CD14-positive monocyte (primary cell): ENCODE data around the gene COG7. TPM values are rescaled to one million over a fixed set of nuclear protein-coding genes. Genes with fewer than 3 reads are reported as not detected.

ENCODE experiments used
- DNase-seq, 3 donors: peaks; one replicate each; pipeline ENCODE4 v3.0.0-alpha.2; 2011 to 2022
- H2AFZ ChIP-seq: 2 replicates; pipeline ENCODE4 v1.6.0; 2012; ENCODE audit warnings: mild to moderate bottlenecking, low read depth, low read length, inconsistent platforms; ENCODE audit not compliant: insufficient read depth, poor library complexity, severe bottlenecking
- H3K27ac ChIP-seq, 2 donors: 1 replicate in 1 of 2; 2 replicates in 1 of 2; pipeline ENCODE4 v1.5.1; 2012 to 2013; ENCODE audit warnings: low read length in 2 of 2, control low read depth in 1 of 2, inconsistent platforms in 1 of 2, low read depth in 1 of 2, mild to moderate bottlenecking in 1 of 2
- H3K27me3 ChIP-seq, 2 donors: one replicate each; pipeline versions ENCODE4 v1.6.0 to v1.6.1; 2011 to 2013; ENCODE audit warnings: low read length in 2 of 2; ENCODE audit not compliant: control insufficient read depth in 2 of 2, insufficient read depth in 2 of 2
- H3K36me3 ChIP-seq, 2 donors: replicated peaks in 1 of 2; 1 replicate in 1 of 2; 2 replicates in 1 of 2; pipeline versions ENCODE4 v1.5.1 to v1.6.1; 2012 to 2013; ENCODE audit warnings: low read length in 2 of 2, control low read depth in 1 of 2, inconsistent platforms in 1 of 2, mild to moderate bottlenecking in 1 of 2; ENCODE audit not compliant: insufficient read depth in 2 of 2, control insufficient read depth in 1 of 2
- H3K4me1 ChIP-seq, 2 donors: 1 replicate in 1 of 2; 2 replicates in 1 of 2; pipeline versions ENCODE4 v1.5.1 to v1.6.1; 2012 to 2013; ENCODE audit warnings: low read length in 2 of 2, control low read depth in 1 of 2, inconsistent platforms in 1 of 2, mild to moderate bottlenecking in 1 of 2, moderate library complexity in 1 of 2; ENCODE audit not compliant: insufficient read depth in 2 of 2, control insufficient read depth in 1 of 2
- H3K4me2 ChIP-seq: replicated peaks from 2 replicates; pipeline ENCODE3; 2012; ENCODE audit warnings: low read length, moderate library complexity, mild to moderate bottlenecking; ENCODE audit not compliant: poor library complexity, severe bottlenecking; ENCODE audit errors: extremely low read depth
- H3K4me3 ChIP-seq, 3 experiments: fragments of 200-600 bp in 1 of 3; sonication (generic) in 1 of 3; replicated peaks in 1 of 3; 1 replicate in 2 of 3; 2 replicates in 1 of 3; pipeline ENCODE4 v1.5.1; 2011 to 2013; ENCODE audit warnings: low read length in 3 of 3, mild to moderate bottlenecking in 3 of 3, control low read depth in 2 of 3, low read depth in 2 of 3, inconsistent platforms in 1 of 3, moderate library complexity in 1 of 3
- H3K79me2 ChIP-seq: 2 replicates; pipeline ENCODE4 v1.6.0; 2012; ENCODE audit warnings: mild to moderate bottlenecking, control low read depth, inconsistent platforms, low read length, moderate library complexity; ENCODE audit not compliant: insufficient read depth
- H3K9ac ChIP-seq: 2 replicates; pipeline ENCODE4 v1.6.0; 2017; ENCODE audit warnings: low read length, mild to moderate bottlenecking; ENCODE audit not compliant: insufficient read depth, poor library complexity, severe bottlenecking
- H3K9me3 ChIP-seq, 2 donors: replicated peaks in 1 of 2; 1 replicate in 1 of 2; 2 replicates in 1 of 2; pipeline versions ENCODE4 v1.5.1 to v1.6.1; 2012 to 2013; ENCODE audit warnings: low read length in 2 of 2, control low read depth in 1 of 2; ENCODE audit not compliant: control insufficient read depth in 1 of 2, insufficient read depth in 1 of 2
- H4K20me1 ChIP-seq: 2 replicates; pipeline ENCODE4 v1.6.0; 2012; ENCODE audit warnings: mild to moderate bottlenecking, low read length, control low read depth, moderate library complexity; ENCODE audit not compliant: insufficient read depth
- H3K27ac Mint-ChIP-seq, 7 donors: one replicate each; pipeline ENCODE4 v1.8.0; 2020; ENCODE audit warnings: mild to moderate bottlenecking in 7 of 7, mixed read lengths in 7 of 7, moderate library complexity in 6 of 7, inconsistent platforms in 2 of 7
- H3K27me3 Mint-ChIP-seq, 3 donors: one replicate each; pipeline ENCODE4 v1.8.0; 2021 to 2022; ENCODE audit warnings: low read depth in 3 of 3, mild to moderate bottlenecking in 3 of 3, mixed read lengths in 3 of 3, moderate library complexity in 3 of 3, inconsistent platforms in 1 of 3
- H3K36me3 Mint-ChIP-seq, 2 donors: one replicate each; pipeline ENCODE4 v1.8.0; 2020; ENCODE audit warnings: mixed read lengths in 2 of 2, inconsistent platforms in 1 of 2, mild to moderate bottlenecking in 1 of 2
- H3K4me1 Mint-ChIP-seq: one replicate; pipeline ENCODE4 v1.8.0; 2020; ENCODE audit warnings: mild to moderate bottlenecking, mixed read lengths
- H3K4me3 Mint-ChIP-seq, 2 donors: one replicate each; pipeline ENCODE4 v1.8.0; 2020; ENCODE audit warnings: mild to moderate bottlenecking in 2 of 2, mixed read lengths in 2 of 2, moderate library complexity in 1 of 2
- H3K9me3 Mint-ChIP-seq, 7 donors: one replicate each; pipeline ENCODE4 v1.8.0; 2020 to 2022; ENCODE audit warnings: mixed read lengths in 7 of 7, mild to moderate bottlenecking in 6 of 7, moderate library complexity in 6 of 7, inconsistent platforms in 2 of 7
- WGBS: methylation state at CpG from one replicate; pipeline ENCODE4 v1.1.5; 2013; ENCODE audit warnings: missing lambda C conversion rate; ENCODE audit not compliant: insufficient coverage; 5-methylcytosine and 5-hydroxymethylcytosine counted together
- intact Hi-C, 2 donors: fragments of 100-400 bp; cut with micrococcal nuclease; formaldehyde crosslinking; loops; one replicate each; pipeline versions ENCODE4 v1.15.0 to v1.15.1; 2023
- polyA plus RNA-seq, 3 donors: library from polyadenylated mRNA; depleted of rRNA in 1 of 3; unstranded in 2 of 3; stranded (reverse) in 1 of 3; fragments of 300-500 nt in 2 of 3; fragments of >200 nt in 1 of 3; fragmentation: Illumina TruSeq in 2 of 3; gene quantifications; 1 replicate in 2 of 3; 2 replicates in 1 of 3; pipeline ENCODE4 v1.2.3, GENCODE V29; 2012 to 2021
- TF ChIP-seq, protein P1 (sequence below): fragments of 200-600 bp; IDR thresholded peaks from one replicate; pipeline ENCODE4 v1.8.0; 2022; ENCODE audit warnings: antibody characterized with exemption, mild to moderate bottlenecking

COG7 gene
- polyA plus RNA-seq, 3 donors = 6.6 to 28.8 (median 8.0) TPM

DNA sequence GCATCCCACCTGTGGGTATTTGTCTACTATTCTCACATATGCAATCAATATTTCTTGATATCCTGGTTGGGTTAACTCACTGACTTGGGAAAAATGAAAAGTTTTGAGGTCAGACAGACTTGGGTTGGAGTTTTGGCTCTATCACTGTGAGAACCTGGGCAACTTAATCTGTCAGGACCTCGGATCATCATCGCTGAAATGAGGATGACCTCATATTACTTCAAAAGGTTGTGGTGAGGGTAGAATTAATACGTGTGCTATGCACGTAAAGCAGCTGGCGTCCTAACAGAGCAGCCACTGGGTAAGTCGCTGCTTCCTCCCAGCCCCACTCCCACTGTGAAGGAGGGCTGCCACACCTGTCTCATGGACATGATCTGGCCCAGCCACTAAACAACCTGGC, 57.3 kb downstream of the COG7 start:
- H3K9ac ChIP-seq = no peak overlapping the region
- H3K36me3 Mint-ChIP-seq = peaks cover 79 to 90% of the 10 kb centered on the region in 2 donors
- WGBS = 93% methylated on average over 3 of the region's 6 CpGs
- no peaks in the 10 kb centered on the region for H3K4me1 ChIP-seq
- no peak for DNase-seq
- TF ChIP-seq, protein P1, sequence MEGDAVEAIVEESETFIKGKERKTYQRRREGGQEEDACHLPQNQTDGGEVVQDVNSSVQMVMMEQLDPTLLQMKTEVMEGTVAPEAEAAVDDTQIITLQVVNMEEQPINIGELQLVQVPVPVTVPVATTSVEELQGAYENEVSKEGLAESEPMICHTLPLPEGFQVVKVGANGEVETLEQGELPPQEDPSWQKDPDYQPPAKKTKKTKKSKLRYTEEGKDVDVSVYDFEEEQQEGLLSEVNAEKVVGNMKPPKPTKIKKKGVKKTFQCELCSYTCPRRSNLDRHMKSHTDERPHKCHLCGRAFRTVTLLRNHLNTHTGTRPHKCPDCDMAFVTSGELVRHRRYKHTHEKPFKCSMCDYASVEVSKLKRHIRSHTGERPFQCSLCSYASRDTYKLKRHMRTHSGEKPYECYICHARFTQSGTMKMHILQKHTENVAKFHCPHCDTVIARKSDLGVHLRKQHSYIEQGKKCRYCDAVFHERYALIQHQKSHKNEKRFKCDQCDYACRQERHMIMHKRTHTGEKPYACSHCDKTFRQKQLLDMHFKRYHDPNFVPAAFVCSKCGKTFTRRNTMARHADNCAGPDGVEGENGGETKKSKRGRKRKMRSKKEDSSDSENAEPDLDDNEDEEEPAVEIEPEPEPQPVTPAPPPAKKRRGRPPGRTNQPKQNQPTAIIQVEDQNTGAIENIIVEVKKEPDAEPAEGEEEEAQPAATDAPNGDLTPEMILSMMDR = no peak
- no peaks in the 10 kb centered on the region for H3K4me1 Mint-ChIP-seq
- no peak overlapping the region for H3K27ac ChIP-seq
- no peak overlapping the region for H2AFZ ChIP-seq
- no peak overlapping the region for H3K4me3 Mint-ChIP-seq
- no peaks in the 10 kb centered on the region for H3K27me3 ChIP-seq
- intact Hi-C loops = no loop called here
- H3K27ac Mint-ChIP-seq = no peak overlapping the region
- H3K9me3 ChIP-seq = no peaks in the 10 kb centered on the region
- H3K9me3 Mint-ChIP-seq = no peaks in the 10 kb centered on the region
- no peak overlapping the region for H3K4me2 ChIP-seq
- no peaks in the 10 kb centered on the region for H3K79me2 ChIP-seq
- peaks cover 69 to 96% of the 10 kb centered on the region in 2 donors for H3K36me3 ChIP-seq
- peaks cover 0 to 1% (median 0%) of the 10 kb centered on the region in 3 donors for H3K27me3 Mint-ChIP-seq
- no peaks in the 10 kb centered on the region for H4K20me1 ChIP-seq
- H3K4me3 ChIP-seq = no peak overlapping the region

DNA sequence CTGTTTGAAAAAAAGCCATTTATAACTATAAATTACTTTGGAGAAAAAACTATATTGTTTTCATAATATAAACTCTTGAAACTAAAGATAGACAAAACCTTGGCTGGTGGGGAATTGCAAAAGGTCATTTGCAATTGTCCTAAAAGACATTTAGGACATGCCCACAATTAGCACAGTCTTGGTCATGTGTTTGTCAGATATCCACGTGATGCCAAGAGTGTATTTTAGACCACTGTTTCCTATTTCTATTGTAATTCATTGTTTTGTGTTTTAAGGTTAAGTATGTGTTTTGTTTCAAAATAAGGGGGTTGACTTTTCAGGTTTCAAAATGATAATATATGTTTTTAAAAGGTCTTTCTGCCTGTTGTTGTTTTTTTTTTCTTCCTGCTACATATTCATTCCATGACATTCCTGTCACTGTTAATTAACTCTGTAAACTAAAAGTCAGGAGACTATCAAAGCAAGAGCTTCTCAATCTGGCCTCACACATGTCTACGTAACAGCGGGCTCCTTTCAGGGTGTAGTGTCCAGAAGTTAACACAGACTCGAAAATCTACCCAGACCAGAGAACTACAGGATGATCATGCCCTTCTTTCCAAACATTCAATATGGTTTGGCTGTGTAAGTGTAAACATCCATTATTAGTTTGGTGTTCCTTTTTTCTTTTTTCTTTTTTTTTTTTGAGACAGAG, 58.7 kb downstream of the COG7 start:
- no peak overlapping the region for H3K27ac ChIP-seq
- Mint-ChIP-seq H3K9me3 (no peaks in the 10 kb centered on the region), H3K27me3 (peaks cover 0 to 1% (median 0%) of the 10 kb centered on the region in 3 donors), H3K27ac (peak overlapping the region in 1 of 7 donors; percentile 23), H3K4me1 (no peaks in the 10 kb centered on the region), H3K4me3 (no peak overlapping the region), H3K36me3 (peaks cover 76 to 91% of the 10 kb centered on the region in 2 donors)
- H3K4me1 ChIP-seq = no peaks in the 10 kb centered on the region
- no peaks in the 10 kb centered on the region for H4K20me1 ChIP-seq
- H3K9me3 ChIP-seq = no peaks in the 10 kb centered on the region
- H3K4me3 ChIP-seq = no peak overlapping the region
- H3K79me2 ChIP-seq = no peaks in the 10 kb centered on the region
- intact Hi-C loops = no loop called here
- H3K4me2 ChIP-seq = no peak overlapping the region
- TF ChIP-seq, protein P1 = no peak
- WGBS = no CpG with 5 or more reads among the region's 4 CpGs
- DNase-seq = no peak
- H3K27me3 ChIP-seq = no peaks in the 10 kb centered on the region
- H3K9ac ChIP-seq = no peak overlapping the region
- peaks cover 61 to 93% of the 10 kb centered on the region in 2 donors for H3K36me3 ChIP-seq
- no peak overlapping the region for H2AFZ ChIP-seq
